HG03060 (cell line): ENCODE data around the gene NPPC.
"Not testable (repeated sequence)": the region's sequence is repeated elsewhere in the genome, so short reads cannot be mapped to it uniquely, and the experiment has no call there.

Source experiments
- ATAC-seq: cut with Tn5 transposase; IDR thresholded peaks from one replicate; pipeline ENCODE4 v1.9.1; 2021; ENCODE audit warnings: low read depth, moderate number of reproducible peaks; ENCODE audit not compliant: unreplicated experiment

Gene NPPC

GRCh38 chr2:231922311-231923009 is 3.7 kb downstream of the NPPC start:
- no peak for ATAC-seq

GRCh38 chr2:231920795-231921194 is 5.4 kb downstream of the NPPC start:
- no peak for ATAC-seq

DNA sequence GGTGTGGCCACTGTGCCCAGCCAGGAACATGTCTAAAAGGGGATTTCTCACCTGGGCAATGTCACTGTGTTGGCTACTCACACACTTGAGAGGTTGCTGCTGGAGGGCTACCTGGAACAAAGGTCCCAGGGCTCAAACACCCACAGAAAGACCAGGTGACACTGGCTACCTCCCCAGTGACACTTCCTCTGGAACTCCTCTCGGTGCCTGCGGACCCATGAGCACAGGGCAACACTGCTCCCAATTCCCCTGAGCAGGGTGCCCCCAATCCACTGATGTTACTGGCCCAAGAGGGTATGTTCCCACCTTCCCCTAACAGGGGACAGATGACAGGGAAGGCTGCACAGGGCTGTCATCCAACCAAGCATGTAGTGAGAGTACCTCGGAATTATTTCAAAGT is 5.8 kb downstream of the NPPC start:
- no peak for ATAC-seq

- no peak for ATAC-seq
These were observed 6.7 kb downstream of the NPPC start for GRCh38 chr2:231919341-231920035.

DNA sequence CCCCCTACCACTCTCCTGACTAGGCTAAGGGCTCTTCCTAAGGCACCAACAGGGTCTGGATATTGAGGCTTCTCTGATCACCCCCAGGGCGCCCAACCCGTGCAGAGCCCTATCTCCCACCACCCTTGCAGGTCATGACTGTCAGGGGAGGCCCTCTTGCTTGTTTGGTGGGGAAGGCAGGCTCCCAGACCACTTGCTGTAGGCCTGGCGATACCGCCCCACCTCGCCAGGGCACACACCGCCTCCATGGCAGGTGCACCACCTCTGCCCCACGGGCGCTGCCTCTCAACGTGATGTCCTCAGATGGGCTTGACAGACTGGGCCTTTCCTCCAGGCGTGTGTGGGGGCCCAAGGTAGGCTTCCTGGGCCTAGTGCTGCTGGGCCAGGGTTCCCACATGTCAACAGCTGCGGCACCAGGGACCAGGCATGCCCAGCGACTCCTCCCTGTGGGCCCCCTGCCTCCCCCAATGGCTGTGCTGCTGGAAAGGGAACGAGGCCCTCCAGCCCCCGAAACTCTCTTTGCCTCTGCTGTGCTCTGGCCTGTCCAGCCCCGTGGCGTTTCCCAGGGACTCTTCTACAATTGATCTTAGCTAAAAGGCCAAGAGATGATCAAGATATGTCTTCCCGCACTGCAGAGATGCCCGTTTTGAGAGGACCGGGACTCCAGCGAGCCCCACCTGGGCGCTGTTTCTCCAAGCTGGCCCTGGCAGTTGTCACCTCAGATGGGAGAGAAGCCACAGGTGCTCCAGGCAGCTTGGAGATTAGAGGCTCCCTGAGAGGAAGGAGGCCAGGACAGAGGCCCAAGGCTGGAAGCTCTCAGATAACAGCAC is 7.5 kb downstream of the NPPC start:
- no peak for ATAC-seq

DNA sequence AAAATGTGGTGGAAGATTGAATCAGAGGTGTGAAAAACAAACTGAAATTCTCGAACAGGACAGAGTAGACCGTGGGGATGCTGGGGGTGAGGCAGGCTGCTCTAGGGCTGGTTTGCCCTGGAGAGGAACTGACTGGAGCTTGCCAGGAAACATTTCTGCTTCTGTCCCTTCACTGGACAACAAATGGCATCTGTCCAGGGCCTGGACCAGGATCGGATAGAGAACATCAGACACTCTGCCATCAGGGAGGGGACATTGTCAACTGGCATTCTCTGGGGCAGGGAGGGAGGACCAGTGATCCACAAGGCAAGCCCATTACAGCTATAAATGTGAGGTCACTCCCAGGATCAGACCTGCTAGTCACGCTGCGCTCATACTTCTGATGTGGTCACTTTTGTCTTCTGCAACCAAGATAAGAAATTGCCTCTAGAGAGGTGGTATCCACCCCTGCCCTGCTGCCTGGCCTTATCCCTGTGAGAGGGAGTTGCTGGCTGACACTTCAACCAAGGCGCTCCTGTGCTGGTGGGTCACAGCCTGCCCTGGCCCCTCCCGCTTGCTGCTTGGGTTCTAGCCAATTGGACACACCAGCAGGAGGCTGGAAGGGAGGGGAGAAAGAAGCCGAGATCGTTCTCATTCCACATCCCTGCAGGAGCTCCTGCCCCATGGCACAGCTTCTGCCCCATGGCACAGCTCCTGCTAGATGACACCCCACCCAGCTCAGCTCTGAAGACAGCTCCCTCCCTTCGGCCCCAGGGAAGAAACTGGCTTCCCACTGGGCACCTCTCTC is 8.7 kb downstream of the NPPC start:
- no peak for ATAC-seq

DNA sequence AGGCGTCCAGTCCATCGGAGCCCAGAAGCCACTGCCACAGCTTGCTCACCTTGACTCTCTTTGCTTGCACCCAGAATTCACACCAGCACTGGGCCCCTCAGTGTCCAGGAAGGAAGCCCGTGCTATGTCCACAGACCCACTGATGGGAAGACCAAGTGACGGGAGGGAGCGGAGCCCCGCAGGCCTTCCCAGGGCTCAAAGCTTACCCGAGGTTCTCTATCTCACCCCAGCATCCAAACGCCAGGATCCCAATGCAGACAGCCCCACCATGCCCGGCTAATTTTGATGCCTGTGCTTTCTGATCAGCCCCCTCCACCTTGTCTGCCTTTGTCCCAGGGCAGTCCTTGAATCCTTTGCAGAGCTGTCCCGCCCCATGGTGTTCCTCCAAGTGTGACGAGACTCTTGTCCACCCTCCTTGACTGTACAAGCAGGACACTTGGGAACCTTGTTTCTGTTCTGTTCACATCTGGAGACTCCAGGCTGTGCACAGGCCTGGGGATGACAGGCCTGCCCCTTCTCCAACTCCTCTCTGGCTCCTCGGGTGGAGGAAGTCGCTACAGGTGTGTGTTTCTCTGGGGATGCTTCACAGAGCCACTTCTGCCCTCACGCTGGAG is 12.0 kb downstream of the NPPC start:
- ATAC-seq = no peak

GRCh38 chr2:231911381-231911780 is 14.8 kb downstream of the NPPC start:
- no peak for ATAC-seq

DNA sequence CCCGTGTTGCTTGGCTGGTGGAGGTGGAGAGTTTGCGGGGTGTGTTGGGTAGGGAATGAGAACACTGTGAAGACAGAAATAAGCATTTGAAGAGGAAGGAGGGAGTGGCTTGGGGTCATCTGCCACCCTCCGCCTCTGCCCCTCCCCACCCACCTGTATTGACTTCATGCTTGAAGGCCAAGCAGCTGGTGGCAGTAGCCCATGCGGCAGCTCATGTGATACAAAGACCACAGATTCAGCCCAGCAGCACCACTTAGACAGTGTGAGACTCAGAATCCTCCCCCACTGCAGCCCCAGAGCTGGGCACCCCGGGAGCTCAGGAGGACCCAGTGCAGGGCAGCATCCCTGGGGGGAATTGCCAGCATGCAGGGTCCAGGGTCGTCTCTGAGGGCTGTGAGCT is 15.4 kb downstream of the NPPC start:
- ATAC-seq = no peak

DNA sequence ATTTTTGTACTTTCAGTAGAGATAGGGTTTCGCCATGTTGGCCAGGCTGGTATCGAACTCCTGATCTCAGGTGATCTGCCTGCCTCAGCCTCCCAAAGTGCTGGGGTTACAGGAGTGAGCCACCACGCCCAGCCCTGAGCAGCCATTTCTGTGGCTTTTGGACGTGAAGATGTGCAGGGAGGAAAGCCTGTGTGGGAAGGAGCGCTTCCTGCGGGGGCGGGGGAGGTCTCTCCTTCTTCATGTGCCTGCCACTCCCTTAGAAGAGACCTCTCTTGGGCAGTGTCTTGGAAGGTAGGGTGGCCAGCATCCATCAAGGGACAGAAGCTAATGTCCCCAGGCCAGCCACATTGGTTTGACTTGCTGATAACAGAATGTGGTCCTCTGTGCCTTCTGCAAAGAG is 16.0 kb downstream of the NPPC start:
- not testable (repeated sequence) for ATAC-seq

- no peak for ATAC-seq
These were observed 16.6 kb downstream of the NPPC start for GRCh38 chr2:231909631-231910030.

- ATAC-seq = no peak
These were observed 17.6 kb downstream of the NPPC start for GRCh38 chr2:231908584-231908983.

- no peak for ATAC-seq
These were observed 18.4 kb downstream of the NPPC start for GRCh38 chr2:231907765-231908164.

DNA sequence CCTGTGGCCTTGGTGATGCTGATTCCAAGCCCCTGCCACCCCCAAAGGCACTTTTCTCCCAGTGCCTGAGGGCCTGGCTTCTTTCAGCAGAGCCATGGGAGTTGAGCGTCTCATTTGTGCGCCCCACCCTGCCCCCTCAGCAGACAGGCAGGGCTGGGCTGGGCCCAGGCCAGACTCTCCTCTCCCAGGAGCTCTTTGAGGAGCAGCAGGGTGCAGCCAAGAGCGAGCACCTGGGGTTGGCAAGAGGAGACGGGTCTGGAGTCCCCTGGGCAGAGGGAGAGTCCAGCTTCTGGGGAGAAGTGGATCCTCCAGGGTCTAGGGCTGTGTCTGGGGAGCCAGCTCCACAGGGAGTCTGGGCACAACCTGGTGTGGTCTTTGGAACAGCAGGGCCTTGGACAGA is 21.2 kb downstream of the NPPC start:
- ATAC-seq = no peak

- no peak for ATAC-seq
These were observed 22.0 kb downstream of the NPPC start for GRCh38 chr2:231904161-231904611.

DNA sequence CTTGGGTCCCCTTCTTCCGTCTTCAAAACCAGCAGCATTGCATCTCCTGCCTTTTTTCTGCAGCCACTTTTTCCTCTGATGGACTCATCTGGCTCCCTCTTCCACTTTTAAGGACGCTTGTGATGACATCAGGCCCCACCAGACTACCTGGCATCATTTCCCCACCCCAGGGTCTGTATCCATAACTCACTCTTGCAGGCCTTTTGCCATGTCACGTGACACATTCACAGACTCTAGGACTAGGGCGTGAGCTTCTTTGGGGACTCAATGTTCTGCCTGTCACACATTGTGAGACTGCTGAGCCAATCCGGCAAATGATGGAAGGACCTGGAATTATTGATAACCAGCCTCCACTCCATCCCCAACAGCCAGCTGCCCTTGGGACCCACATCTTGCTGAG is 23.6 kb downstream of the NPPC start:
- ATAC-seq = no peak

GRCh38 chr2:231900972-231901371 is 25.2 kb downstream of the NPPC start:
- no peak for ATAC-seq

- ATAC-seq = no peak
These were observed 25.7 kb downstream of the NPPC start for GRCh38 chr2:231900486-231900942.

DNA sequence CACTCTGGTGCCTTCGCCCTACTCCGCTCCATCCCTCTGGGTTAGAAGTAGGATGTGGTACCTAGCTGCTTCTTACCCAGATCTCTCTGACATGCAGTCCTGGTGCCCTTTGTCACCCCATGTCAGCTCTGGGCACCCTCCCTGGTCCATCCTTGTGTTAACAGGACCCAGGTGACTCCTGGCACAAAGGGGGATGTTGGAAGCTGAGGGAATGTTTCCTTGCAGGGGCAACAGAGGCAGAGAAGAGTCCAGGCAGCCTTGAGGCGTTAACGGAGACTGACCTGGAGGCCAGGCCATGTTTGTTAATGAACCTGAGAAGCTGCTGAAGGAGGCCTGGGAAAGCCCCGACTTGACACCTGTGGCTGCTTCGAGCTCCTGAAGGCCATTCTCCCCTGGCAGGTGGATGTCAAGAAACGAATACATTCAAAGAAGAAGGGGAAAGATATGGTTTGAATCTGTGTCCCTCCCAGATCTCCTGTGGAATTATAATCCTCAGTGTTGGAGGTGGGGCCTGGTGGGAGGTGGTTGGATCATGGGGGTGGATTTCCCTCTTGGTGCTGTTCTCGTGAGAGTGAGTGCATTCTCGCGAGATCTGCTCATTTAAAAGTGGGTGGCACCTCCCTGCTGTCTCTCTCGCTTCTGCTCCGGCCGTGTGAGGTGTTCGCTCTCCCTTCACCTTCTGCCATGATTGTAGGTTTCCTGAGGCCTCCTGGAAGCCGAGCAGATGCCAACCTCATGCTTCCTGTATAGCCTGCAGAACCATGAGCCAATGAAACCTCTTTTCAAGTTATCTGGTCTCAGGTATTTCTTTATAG is 31.4 kb downstream of the NPPC start:
- ATAC-seq = no peak
